ENCODE data around the gene ZNF644. TPM values are rescaled to one million over a fixed set of nuclear protein-coding genes. Genes with fewer than 3 reads are reported as not detected.
"Not testable (repeated sequence)": the region's sequence is repeated elsewhere in the genome, so short reads cannot be mapped to it uniquely, and the experiment has no call there.

The ZNF644 gene
- total and polyA plus RNA-seq, 7 donors = 16.3 to 35.6 (median 27.5) TPM

GRCh38 chr1:90945287-90945686, 76.5 kb downstream of the ZNF644 start:
- no peak for TF ChIP-seq CTCF (IDR thresholded peaks at IDR 0.05)
- H3K27ac ChIP-seq = no peak overlapping the region
- ATAC-seq (no peak), DNase-seq (no peak)
- no peak overlapping the region for H3K4me3 ChIP-seq
- peaks cover 5 to 14% of the 10 kb centered on the region in 2 donors for H3K36me3 ChIP-seq (ENCODE audit: insufficient read depth in 1 of 2, low read depth in 1 of 2)
- H3K9me3 ChIP-seq = no peaks in the 10 kb centered on the region
- peaks cover 11% of the 10 kb centered on the region for H3K4me1 ChIP-seq
- intact Hi-C loops (cut with DNase I) = no loop called here
- H3K27me3 ChIP-seq (ENCODE audit: insufficient read depth in 3 of 3, low read length in 2 of 3) = no peaks in the 10 kb centered on the region

- H3K4me1 ChIP-seq = peaks cover 11% of the 10 kb centered on the region
- no peak for TF ChIP-seq CTCF (IDR thresholded peaks at IDR 0.05)
Observed at GRCh38 chr1:90943966-90944365, 77.9 kb downstream of the ZNF644 start.

DNA sequence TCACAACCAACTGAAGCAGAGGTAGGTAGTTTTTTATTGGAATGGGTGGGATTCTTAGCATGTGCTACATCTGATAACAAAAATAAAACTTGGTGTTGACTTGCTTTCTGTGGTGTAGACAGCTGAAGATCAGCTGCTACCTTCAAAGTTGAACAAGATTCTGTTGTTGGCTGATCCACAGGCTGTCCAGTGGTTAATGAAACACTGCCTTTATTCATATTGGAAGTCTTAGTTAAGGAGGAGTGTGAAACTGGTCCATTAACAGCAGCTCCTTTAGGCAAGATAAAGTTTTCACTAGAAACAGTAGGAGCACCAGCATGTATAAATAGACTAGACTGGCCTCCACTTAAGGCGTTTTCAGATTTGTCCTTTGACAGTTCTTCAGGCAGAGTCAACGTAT, 81.1 kb downstream of the ZNF644 start:
- H3K9me3 ChIP-seq = no peaks in the 10 kb centered on the region
- no peaks in the 10 kb centered on the region for H3K4me1 ChIP-seq
- ATAC-seq = no peak
- no peak for DNase-seq
- H3K27ac ChIP-seq = no peak overlapping the region
- peaks cover 5 to 34% of the 10 kb centered on the region in 2 donors for H3K36me3 ChIP-seq (ENCODE audit: insufficient read depth in 1 of 2, low read depth in 1 of 2)
- H3K27me3 ChIP-seq (ENCODE audit: insufficient read depth in 3 of 3, low read length in 2 of 3) = no peaks in the 10 kb centered on the region
- intact Hi-C loops (cut with DNase I) = no loop called here
- no peak overlapping the region for H3K4me3 ChIP-seq
- TF ChIP-seq CTCF (IDR thresholded peaks at IDR 0.05) = no peak
- WGBS, 3 donors = 67 to 91% (median 77%) methylated on average over 2 of the region's 2 CpGs

More at GRCh38 chr1:90943966-90944365, 77.9 kb downstream of the ZNF644 start:
- intact Hi-C loops (cut with DNase I) = no loop called here
- H3K27me3 ChIP-seq (ENCODE audit: insufficient read depth in 3 of 3, low read length in 2 of 3) = no peaks in the 10 kb centered on the region
- no peak for DNase-seq
- 81 to 96% (median 95%) methylated on average over 4 of the region's 4 CpGs for WGBS, 3 donors
- no peak overlapping the region for H3K4me3 ChIP-seq
- ATAC-seq = no peak
- no peaks in the 10 kb centered on the region for H3K9me3 ChIP-seq
- peaks cover 5 to 27% of the 10 kb centered on the region in 2 donors for H3K36me3 ChIP-seq (ENCODE audit: insufficient read depth in 1 of 2, low read depth in 1 of 2)
- H3K27ac ChIP-seq = no peak overlapping the region

- Histone ChIP-seq H3K27me3 (ENCODE audit: insufficient read depth in 3 of 3, low read length in 2 of 3) (no peaks in the 10 kb centered on the region), H3K9me3 (no peaks in the 10 kb centered on the region), H3K36me3 (ENCODE audit: insufficient read depth in 1 of 2, low read depth in 1 of 2) (peaks cover 5 to 35% of the 10 kb centered on the region in 2 donors), H3K4me3 (no peak overlapping the region), H3K27ac (no peak overlapping the region), H3K4me1 (peaks cover 3% of the 10 kb centered on the region)
- no peak for ATAC-seq
- intact Hi-C loops (cut with DNase I) = no loop called here
- WGBS, 3 donors = 95 to 100% (median 100%) methylated on average over 1 of the region's 1 CpG
- TF ChIP-seq CTCF (IDR thresholded peaks at IDR 0.05) = no peak
- no peak for DNase-seq
Observed at GRCh38 chr1:90936731-90937130, 85.1 kb downstream of the ZNF644 start.

DNA sequence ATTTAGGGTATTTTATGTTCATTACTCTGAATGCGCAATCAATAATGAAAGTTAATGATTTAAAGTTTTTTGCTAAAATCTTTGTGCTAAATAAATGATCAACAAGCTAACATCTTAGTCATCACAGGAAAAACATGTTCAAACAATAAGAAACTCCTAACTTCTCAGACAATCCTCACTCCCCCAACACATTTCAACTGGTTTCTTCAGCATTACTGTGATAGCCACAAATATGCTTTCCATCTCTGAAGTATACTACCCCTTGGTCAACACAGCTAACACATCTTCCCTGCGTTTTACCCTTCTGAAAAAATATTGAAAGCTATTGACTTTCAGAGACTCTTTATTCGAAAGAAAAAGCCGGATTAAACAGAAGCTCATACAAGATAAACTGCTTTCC, 85.8 kb downstream of the ZNF644 start:
- intact Hi-C loops (cut with DNase I) = no loop called here
- Histone ChIP-seq H3K27me3 (ENCODE audit: insufficient read depth in 3 of 3, low read length in 2 of 3) (no peaks in the 10 kb centered on the region), H3K4me1 (peaks cover 9% of the 10 kb centered on the region), H3K4me3 (no peak overlapping the region), H3K36me3 (ENCODE audit: insufficient read depth in 1 of 2, low read depth in 1 of 2) (peaks cover 5 to 33% of the 10 kb centered on the region in 2 donors), H3K9me3 (no peaks in the 10 kb centered on the region), H3K27ac (no peak overlapping the region)
- DNase-seq (no peak), ATAC-seq (no peak)
- 94 to 95% (median 95%) methylated on average over 4 of the region's 4 CpGs for WGBS, 3 donors
- no peak for TF ChIP-seq CTCF (IDR thresholded peaks at IDR 0.05)

GRCh38 chr1:90928231-90928630, 93.6 kb downstream of the ZNF644 start:
- H3K4me3 ChIP-seq = not testable (repeated sequence)

DNA sequence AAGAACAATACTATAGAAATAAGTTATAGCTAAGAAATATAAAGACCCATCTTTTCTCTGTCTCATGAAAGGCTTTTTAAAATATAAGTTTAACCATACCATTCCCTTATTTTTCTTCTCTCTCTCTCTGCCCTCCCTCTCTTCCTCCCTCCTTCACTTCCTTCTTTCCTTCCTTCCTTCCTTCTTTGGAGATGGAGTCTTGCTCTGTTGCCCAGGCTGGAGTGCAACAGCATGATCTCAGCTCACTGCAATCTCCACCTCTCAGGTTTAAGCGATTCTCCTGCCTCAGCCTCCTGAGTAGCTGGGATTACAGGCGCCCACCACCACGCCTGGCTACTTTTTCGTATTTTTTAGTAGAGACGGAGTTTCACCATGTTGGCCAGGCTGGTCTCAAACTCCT, 94.2 kb downstream of the ZNF644 start:
- H3K9me3 ChIP-seq; H3K27me3 ChIP-seq (ENCODE audit: insufficient read depth in 3 of 3, low read length in 2 of 3); DNase-seq; intact Hi-C loops (cut with DNase I); H3K4me3 ChIP-seq; ATAC-seq; H3K36me3 ChIP-seq (ENCODE audit: insufficient read depth in 1 of 2, low read depth in 1 of 2); H3K27ac ChIP-seq: not testable (repeated sequence)
- 96 to 99% (median 98%) methylated on average over 5 of the region's 5 CpGs for WGBS, 3 donors
- H3K4me1 ChIP-seq = peaks cover 40% of the 10 kb centered on the region

More at GRCh38 chr1:90928231-90928630, 93.6 kb downstream of the ZNF644 start:
- H3K27ac ChIP-seq; intact Hi-C loops (cut with DNase I); H3K36me3 ChIP-seq (ENCODE audit: insufficient read depth in 1 of 2, low read depth in 1 of 2); H3K27me3 ChIP-seq (ENCODE audit: insufficient read depth in 3 of 3, low read length in 2 of 3); H3K9me3 ChIP-seq; ATAC-seq; DNase-seq: not testable (repeated sequence)
- H3K4me1 ChIP-seq = peaks cover 37% of the 10 kb centered on the region
- 97 to 99% (median 97%) methylated on average over 8 of the region's 8 CpGs for WGBS, 3 donors

Measured in psoas muscle (tissue), 8 donors.